Fibroblast of the aortic adventitia (primary cell): ENCODE data around the gene RNPS1. TPM values are rescaled to one million over a fixed set of nuclear protein-coding genes. Genes with fewer than 3 reads are reported as not detected.
A peak's percentile ranks its signal among the peaks of the same experiment; 100 is the strongest.
"Not testable (repeated sequence)": the region's sequence is repeated elsewhere in the genome, so short reads cannot be mapped to it uniquely, and the experiment has no call there.

Experiments used
- DNase-seq: peaks from one replicate; pipeline ENCODE4 v3.0.0-alpha.2; 2010; ENCODE audit warnings: low read depth
- H3K4me3 ChIP-seq: 2 replicates; pipeline ENCODE4 v1.5.1; 2011; ENCODE audit warnings: low read depth, mild to moderate bottlenecking, control low read depth, low read length, moderate library complexity
- total RNA-seq: library from RNA; depleted of rRNA; stranded (reverse); fragments of >200 nt; gene quantifications from 2 replicates; pipeline ENCODE4 v1.2.3, GENCODE V29; 2012; ENCODE audit warnings: low replicate concordance
- TF ChIP-seq, protein P1 (sequence below): IDR thresholded peaks from 2 replicates; pipeline ENCODE4 v1.5.1; 2011; ENCODE audit warnings: mild to moderate bottlenecking, low read length, control low read depth, inconsistent platforms; ENCODE audit not compliant: insufficient read depth

RNPS1 gene
- total RNA-seq, 1 donor: 94.7 TPM

DNA sequence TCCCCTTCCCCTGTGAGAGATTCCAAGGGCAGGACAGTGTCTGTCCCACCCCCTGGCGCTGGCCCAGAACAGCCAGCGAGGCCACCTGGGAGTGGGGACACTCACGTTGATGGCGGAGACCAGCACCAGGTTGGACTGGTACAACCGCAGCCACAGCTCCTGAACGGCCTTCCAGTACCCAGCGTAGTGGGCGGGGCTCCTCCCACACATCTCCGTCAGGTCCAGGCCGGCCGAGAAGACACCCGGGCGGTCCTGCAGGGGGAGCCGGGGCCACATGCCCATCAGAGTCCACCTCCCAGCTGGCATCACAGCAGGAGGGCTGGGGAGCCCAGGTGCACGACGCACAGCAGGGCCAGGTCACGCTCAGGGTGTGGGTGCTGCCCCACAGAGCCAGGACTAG, 23.6 kb downstream of the RNPS1 start:
- TF ChIP-seq, protein P1, sequence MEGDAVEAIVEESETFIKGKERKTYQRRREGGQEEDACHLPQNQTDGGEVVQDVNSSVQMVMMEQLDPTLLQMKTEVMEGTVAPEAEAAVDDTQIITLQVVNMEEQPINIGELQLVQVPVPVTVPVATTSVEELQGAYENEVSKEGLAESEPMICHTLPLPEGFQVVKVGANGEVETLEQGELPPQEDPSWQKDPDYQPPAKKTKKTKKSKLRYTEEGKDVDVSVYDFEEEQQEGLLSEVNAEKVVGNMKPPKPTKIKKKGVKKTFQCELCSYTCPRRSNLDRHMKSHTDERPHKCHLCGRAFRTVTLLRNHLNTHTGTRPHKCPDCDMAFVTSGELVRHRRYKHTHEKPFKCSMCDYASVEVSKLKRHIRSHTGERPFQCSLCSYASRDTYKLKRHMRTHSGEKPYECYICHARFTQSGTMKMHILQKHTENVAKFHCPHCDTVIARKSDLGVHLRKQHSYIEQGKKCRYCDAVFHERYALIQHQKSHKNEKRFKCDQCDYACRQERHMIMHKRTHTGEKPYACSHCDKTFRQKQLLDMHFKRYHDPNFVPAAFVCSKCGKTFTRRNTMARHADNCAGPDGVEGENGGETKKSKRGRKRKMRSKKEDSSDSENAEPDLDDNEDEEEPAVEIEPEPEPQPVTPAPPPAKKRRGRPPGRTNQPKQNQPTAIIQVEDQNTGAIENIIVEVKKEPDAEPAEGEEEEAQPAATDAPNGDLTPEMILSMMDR: no peak
- no peak overlapping the region for H3K4me3 ChIP-seq
- DNase-seq: no peak

DNA sequence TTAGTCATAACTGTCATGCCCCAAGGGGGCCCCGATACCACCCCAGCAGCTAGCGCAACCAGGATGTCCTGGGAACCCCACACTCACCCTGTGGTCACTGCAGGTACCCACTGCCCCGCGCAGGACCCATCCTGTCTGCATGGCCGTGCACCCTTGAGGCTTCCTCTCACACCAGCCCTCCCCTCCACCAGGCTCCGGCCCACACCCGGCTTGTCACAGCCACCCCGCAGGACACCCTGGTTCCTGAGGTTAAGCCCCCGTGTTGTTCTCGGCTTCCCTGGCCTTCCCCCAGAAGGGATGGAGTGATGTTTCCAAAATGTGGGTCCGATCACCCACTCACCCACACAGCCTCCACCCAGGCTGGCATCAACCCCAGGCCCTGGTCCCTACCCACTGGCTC, 24.1 kb downstream of the RNPS1 start:
- TF ChIP-seq, protein P1: no peak
- no peak overlapping the region for H3K4me3 ChIP-seq
- no peak for DNase-seq

DNA sequence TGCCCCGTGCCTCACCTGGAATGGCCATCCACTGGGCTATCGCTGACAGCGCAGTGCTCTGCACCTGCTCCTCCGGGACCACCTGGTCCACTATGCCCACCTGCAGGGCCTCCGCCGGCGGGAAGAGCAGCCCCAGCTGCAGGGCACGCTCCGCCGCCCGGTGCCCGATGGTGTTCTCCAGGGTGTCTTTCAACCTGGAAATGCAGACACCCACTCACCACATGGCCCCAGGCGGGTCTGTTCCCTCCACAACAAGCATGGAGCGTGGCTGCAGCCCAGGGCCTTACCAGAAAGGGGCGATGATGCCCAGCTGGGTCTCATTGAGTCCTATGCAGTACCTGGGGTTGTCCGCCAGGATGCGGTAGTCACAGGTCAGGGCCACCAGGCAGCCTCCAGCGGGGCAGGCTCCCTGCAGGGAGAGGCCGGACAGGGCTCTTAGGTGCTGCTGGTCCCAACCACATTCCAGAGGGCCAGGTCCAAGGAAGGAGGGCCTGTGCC, 24.8 kb downstream of the RNPS1 start:
- no peak for DNase-seq
- TF ChIP-seq, protein P1: no peak
- H3K4me3 ChIP-seq: no peak overlapping the region

DNA sequence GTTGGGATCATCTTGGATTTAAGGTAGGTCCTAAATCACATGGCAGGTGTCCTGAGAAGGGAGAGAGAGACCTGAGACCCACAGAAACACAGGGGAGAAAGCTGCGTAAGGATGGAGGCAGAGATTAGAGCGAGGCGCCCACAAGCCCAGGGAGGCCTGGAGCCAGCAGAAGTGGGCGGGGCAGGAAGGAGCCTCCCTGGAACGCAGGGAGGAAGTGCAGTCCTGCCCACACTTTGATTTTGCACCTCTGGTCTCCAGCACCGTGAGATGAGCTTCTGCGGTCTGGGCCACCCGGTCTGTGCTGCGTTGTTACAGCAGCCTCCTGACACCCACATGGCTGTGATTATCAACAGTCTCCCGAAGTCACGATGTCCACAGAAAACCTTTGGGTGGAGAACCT, 25.3 kb downstream of the RNPS1 start:
- no peak for DNase-seq
- H3K4me3 ChIP-seq: no peak overlapping the region
- TF ChIP-seq, protein P1: no peak

DNA sequence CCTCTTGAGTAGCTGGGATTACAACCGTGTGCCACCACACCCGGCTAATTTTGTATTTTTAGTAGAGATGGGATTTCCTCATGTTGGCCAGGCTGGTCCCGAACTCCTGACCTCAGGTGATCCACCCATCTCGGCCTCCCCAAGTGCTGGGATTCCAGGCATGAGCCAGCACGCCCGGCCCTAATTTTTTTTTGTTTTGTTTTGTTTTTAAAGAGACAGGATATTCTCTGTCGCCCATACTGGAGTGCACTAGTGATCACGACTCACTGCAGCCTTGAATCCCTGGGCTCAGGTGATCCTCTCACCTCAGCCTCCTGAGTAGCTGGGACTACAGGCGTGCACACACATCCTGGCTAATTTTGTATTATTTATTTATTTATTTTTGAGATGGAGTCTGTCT, 27.6 kb downstream of the RNPS1 start:
- DNase-seq, H3K4me3 ChIP-seq: not testable (repeated sequence)

DNA sequence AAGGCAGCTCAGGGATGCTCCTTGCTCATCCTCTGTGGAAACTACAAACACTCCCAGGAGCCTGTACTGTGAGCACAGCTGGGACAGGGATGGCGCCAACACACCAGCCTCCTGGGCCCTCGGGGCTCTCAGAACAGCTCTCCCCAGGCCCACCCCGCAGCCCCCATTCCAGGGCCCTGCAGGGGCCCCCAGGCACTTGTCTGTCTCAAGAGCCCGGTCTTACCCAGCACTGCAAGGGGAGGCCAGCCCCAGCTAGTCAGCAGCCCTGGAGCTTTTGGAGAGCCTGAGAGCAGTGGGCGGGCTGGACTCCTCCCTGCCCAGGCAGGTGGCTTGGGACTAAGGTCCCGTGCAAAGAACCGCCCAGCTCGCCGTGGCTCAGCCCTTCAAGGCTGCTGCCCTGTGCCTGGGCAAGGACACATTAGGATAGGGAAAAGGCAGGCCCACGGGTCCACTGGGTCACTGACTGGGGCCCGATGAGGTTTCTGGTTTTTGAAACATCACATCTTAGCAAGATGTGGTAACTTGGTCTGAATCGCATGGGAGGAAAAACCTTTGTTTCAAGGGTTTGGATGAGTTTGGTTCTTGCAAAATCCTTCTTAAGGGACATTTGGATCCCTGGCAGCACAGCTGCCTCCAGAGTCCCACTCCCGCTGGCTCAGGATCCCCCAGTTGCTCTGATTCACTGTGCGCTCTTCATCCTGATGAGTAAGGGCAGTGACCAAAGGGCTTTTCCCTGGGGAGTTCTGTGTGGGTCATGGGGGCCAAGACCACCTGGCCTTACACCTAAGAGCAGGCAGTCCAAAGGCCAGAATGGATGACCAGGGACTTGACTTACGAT, 28.9 kb downstream of the RNPS1 start:
- TF ChIP-seq, protein P1: no peak
- H3K4me3 ChIP-seq: no peak overlapping the region
- DNase-seq: peak; percentile 10

DNA sequence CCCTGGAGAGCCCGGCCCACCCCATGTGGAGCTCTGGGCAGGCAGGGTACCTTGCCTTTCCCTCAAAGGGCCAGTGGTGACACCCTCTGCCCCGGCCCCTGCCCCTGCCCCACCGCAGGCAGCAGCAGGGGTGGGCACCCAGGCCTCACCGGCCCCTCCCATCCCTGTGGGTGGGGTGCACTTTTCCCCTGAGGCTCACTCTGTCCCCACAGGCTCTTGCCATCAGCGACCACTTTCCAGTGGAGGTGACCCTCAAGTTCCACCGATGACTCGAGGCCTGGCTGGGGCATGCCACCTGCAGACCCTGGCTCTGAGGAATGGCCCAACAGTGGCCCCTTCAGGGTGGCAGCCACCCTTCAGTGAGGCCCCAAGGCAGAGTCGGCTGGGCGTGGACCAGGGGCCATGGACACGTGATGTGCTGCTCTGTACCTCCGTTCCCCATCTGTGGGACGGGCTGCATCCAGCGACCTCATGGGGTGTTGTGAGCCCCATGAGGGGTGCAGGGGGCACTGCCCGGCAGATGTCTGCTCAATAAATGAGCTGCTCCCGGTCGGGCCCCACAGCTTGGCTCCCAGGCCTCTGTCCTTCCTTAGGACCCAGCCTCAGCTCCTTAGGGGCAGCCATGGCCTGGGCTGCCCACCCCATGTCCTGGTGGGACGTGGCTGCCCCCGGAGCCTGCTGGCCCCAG, 29.6 kb downstream of the RNPS1 start:
- DNase-seq: no peak
- TF ChIP-seq, protein P1: no peak

More for the DNA sequence above, 29.6 kb downstream of the RNPS1 start:
- no peak overlapping the region for H3K4me3 ChIP-seq
